Sigmoid colon (tissue), 4 donors: ENCODE results near the gene CREB1.

Source experiments
- EP300 ChIP-seq, 4 donors: sonication (generic); formaldehyde crosslinking; IDR thresholded peaks; one replicate each; pipeline ENCODE4 v1.6.1; 2017; ENCODE audit warnings: antibody characterized with exemption in 4 of 4
- POLR2A ChIP-seq, 2 donors: fragments of 450-650 bp; IDR thresholded peaks; one replicate each; pipeline ENCODE4 v1.6.1; 2016; ENCODE audit warnings: antibody characterized with exemption in 2 of 2, mild to moderate bottlenecking in 2 of 2, moderate library complexity in 2 of 2

DNA sequence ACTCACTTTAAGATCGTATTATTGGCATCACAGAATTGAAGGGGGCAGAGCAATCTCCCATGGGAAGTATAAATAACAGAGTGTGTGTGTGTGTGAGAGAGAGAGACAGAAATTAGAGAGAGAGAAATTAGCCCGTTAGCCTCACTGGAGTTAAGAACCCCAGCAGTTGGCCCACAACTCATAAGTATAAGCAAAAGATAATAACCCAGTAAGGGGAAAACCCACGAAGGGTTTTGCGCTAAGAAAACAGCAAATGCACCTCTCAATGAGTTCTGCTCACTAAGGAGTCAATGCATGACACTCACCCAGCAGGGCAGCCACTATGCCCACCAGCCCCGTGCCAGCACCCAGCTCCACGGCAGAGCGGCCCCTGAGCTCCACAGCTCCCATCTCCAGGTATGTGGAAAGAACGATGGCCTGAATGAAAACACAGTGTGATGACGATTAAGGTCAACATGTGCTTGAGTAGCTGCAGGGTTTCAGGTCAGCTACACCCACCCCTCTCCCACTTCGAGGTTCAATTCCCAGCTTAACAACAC lies 91.8 kb downstream of the CREB1 start:
- TF ChIP-seq EP300 (IDR thresholded peaks at IDR 0.05) (no peak), POLR2A (IDR thresholded peaks at IDR 0.05) (no peak)
